Glutamatergic neuron (in vitro differentiated cells): ENCODE results near the gene PIK3C2G. TPM values are rescaled to one million over a fixed set of nuclear protein-coding genes. Genes with fewer than 3 reads are reported as not detected.
"Not testable (repeated sequence)": the region's sequence is repeated elsewhere in the genome, so short reads cannot be mapped to it uniquely, and the experiment has no call there.

ENCODE experiments used
- DNase-seq: peaks from one replicate; pipeline ENCODE4 v3.0.0; 2022
- H3K27ac Mint-ChIP-seq: one replicate; pipeline ENCODE4 v1.8.0; 2020; ENCODE audit warnings: mild to moderate bottlenecking, mixed read lengths, inconsistent platforms; ENCODE audit not compliant: unreplicated experiment
- H3K27me3 Mint-ChIP-seq: one replicate; pipeline ENCODE4 v1.8.0; 2020; ENCODE audit warnings: mild to moderate bottlenecking, moderate library complexity, mixed read lengths, inconsistent platforms; ENCODE audit not compliant: unreplicated experiment
- H3K36me3 Mint-ChIP-seq: one replicate; pipeline ENCODE4 v1.8.0; 2020; ENCODE audit warnings: mild to moderate bottlenecking, mixed read lengths, inconsistent platforms; ENCODE audit not compliant: unreplicated experiment
- H3K4me1 Mint-ChIP-seq: one replicate; pipeline ENCODE4 v1.8.0; 2020; ENCODE audit warnings: mild to moderate bottlenecking, low read depth, mixed read lengths, inconsistent platforms; ENCODE audit not compliant: unreplicated experiment
- H3K4me3 Mint-ChIP-seq: one replicate; pipeline ENCODE4 v1.8.0; 2020; ENCODE audit warnings: mild to moderate bottlenecking, mixed read lengths, inconsistent platforms; ENCODE audit not compliant: unreplicated experiment
- H3K9me3 Mint-ChIP-seq: one replicate; pipeline ENCODE4 v1.8.0; 2020; ENCODE audit warnings: mild to moderate bottlenecking, moderate library complexity, mixed read lengths, inconsistent platforms; ENCODE audit not compliant: unreplicated experiment
- total RNA-seq: library from RNA; stranded (reverse); fragmentation: NEBNext Ultra II Directional; extraction: Animal tissue kit (Norgen Biotek cat#: 25700); gene quantifications from one replicate; pipeline ENCODE4 v1.2.1, GENCODE V29; 2021; ENCODE audit not compliant: unreplicated experiment
- TF ChIP-seq, protein P1 (sequence below): fragments of 200-600 bp; sonication (generic); IDR thresholded peaks from one replicate; pipeline ENCODE4 v1.5.0; 2021; ENCODE audit not compliant: partially characterized antibody, unreplicated experiment

PIK3C2G gene
- total RNA-seq, 1 donor from 2014 or later = not detected

DNA sequence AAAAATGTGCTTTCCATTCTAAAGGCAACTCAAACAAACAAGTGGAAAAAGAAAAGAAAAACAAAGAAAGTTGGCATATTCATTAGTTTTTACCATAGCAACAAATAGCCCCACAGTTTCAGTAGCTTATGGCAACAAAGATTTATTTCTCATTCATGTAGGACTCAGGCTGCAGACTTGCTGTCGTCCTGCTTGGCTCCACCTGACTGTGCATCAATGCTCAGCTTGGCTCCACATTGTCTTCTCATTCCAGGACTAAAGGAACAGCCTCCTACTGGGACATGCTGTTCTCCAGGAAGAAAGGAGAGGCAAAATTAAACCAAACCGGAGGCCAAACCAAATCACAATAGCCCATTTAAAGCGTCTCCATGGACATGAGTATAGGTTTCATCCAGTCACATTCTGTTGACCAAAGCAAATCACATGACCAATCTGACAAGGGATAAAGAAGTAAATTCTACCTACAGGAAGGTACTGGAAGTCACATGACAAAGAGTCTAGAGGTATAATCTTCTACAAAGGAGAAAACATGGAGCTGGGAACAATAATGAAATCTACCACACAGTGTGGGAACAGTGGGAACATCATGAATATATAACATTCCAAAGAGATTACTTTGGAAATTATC lies 222.5 kb downstream of the PIK3C2G start:
- no peak for DNase-seq
- Mint-ChIP-seq H3K4me1 (peaks cover 2% of the 10 kb centered on the region), H3K27me3 (no peaks in the 10 kb centered on the region), H3K9me3 (no peaks in the 10 kb centered on the region), H3K27ac (no peak overlapping the region), H3K36me3 (no peaks in the 10 kb centered on the region), H3K4me3 (no peak overlapping the region)
- TF ChIP-seq, protein P1, sequence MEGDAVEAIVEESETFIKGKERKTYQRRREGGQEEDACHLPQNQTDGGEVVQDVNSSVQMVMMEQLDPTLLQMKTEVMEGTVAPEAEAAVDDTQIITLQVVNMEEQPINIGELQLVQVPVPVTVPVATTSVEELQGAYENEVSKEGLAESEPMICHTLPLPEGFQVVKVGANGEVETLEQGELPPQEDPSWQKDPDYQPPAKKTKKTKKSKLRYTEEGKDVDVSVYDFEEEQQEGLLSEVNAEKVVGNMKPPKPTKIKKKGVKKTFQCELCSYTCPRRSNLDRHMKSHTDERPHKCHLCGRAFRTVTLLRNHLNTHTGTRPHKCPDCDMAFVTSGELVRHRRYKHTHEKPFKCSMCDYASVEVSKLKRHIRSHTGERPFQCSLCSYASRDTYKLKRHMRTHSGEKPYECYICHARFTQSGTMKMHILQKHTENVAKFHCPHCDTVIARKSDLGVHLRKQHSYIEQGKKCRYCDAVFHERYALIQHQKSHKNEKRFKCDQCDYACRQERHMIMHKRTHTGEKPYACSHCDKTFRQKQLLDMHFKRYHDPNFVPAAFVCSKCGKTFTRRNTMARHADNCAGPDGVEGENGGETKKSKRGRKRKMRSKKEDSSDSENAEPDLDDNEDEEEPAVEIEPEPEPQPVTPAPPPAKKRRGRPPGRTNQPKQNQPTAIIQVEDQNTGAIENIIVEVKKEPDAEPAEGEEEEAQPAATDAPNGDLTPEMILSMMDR = no peak

GRCh38 chr12:18486036-18486435 lies 224.7 kb downstream of the PIK3C2G start:
- H3K9me3 Mint-ChIP-seq = no peaks in the 10 kb centered on the region
- no peaks in the 10 kb centered on the region for H3K27me3 Mint-ChIP-seq
- TF ChIP-seq, protein P1 = no peak
- no peak overlapping the region for H3K27ac Mint-ChIP-seq
- H3K4me1 Mint-ChIP-seq = peaks cover 2% of the 10 kb centered on the region
- DNase-seq = no peak
- no peaks in the 10 kb centered on the region for H3K36me3 Mint-ChIP-seq
- no peak overlapping the region for H3K4me3 Mint-ChIP-seq

- Mint-ChIP-seq H3K27ac (no peak overlapping the region), H3K4me3 (no peak overlapping the region), H3K4me1 (peaks cover 2% of the 10 kb centered on the region), H3K27me3 (no peaks in the 10 kb centered on the region), H3K9me3 (no peaks in the 10 kb centered on the region), H3K36me3 (no peaks in the 10 kb centered on the region)
- DNase-seq = no peak
- TF ChIP-seq, protein P1 = no peak
These were observed 226.2 kb downstream of the PIK3C2G start for GRCh38 chr12:18487509-18487908.

- Mint-ChIP-seq H3K36me3 (no peaks in the 10 kb centered on the region), H3K9me3 (no peaks in the 10 kb centered on the region), H3K4me3 (no peak overlapping the region), H3K27me3 (no peaks in the 10 kb centered on the region), H3K4me1 (no peaks in the 10 kb centered on the region), H3K27ac (no peak overlapping the region)
- no peak for DNase-seq
- TF ChIP-seq, protein P1 = no peak
These were observed 231.2 kb downstream of the PIK3C2G start for GRCh38 chr12:18492372-18493025.

- Mint-ChIP-seq H3K9me3 (no peaks in the 10 kb centered on the region), H3K27ac (no peak overlapping the region), H3K27me3 (no peaks in the 10 kb centered on the region), H3K36me3 (no peaks in the 10 kb centered on the region), H3K4me1 (no peaks in the 10 kb centered on the region), H3K4me3 (no peak overlapping the region)
- DNase-seq = no peak
- TF ChIP-seq, protein P1 = no peak
These were observed 234.8 kb downstream of the PIK3C2G start for GRCh38 chr12:18496156-18496555.

DNA sequence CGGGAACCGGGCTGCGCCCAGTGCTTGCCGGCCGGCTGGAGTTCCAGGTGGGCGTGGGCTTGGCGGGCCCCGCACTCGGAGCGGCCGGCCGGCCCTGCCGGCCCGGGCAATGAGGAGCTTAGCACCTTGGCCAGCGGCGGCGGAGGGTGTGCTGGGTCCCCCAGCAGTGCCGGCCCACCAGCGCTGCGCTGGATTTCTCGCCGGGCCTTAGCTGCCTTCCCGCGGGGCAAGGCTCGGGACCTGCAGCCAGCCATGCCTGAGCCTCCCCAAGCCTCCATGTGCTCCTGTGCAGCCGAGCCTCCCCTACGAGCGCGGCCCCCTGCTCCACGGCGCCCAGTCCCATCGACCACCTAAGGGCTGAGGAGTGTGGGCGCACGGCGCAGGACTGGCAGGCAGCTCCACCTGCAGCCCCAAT lies 238.8 kb downstream of the PIK3C2G start:
- H3K4me3 Mint-ChIP-seq, H3K9me3 Mint-ChIP-seq, H3K27ac Mint-ChIP-seq, H3K27me3 Mint-ChIP-seq, H3K4me1 Mint-ChIP-seq, H3K36me3 Mint-ChIP-seq, DNase-seq: not testable (repeated sequence)

DNA sequence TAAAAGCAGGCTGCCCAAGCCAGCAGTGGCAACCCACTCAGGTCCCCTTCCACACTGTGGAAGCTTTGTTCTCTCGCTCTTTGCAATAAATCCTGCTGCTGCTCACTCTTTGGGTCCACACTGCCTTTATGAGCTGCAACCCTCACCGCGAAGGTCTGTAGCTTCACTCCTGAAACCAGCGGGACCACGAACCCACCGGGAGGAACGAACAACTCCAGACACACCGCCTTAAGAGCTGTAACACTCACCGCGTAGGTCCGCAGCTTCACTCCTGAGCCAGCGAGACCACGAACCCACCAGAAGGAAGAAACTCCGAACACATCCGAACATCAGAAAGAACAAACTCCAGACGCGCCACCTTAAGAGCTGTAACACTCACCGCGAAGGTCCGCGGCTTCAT lies 239.4 kb downstream of the PIK3C2G start:
- not testable (repeated sequence) for H3K27ac Mint-ChIP-seq, H3K4me3 Mint-ChIP-seq, H3K9me3 Mint-ChIP-seq, H3K36me3 Mint-ChIP-seq, H3K27me3 Mint-ChIP-seq, DNase-seq, H3K4me1 Mint-ChIP-seq
